ENCODE measurements around the gene BBS12. TPM values are rescaled to one million over a fixed set of nuclear protein-coding genes. Genes with fewer than 3 reads are reported as not detected.
A peak's percentile ranks its signal among the peaks of the same experiment; 100 is the strongest.

Gene BBS12
- total and polyA plus RNA-seq, 2 experiments from 2014 or later: 3.0 to 4.7 TPM

- Histone ChIP-seq H3K27ac (no peak overlapping the region), H3K4me2 (no peak overlapping the region), H3K4me3 (no peak overlapping the region), H3K9me3 (ENCODE audit: low read depth) (no peaks in the 10 kb centered on the region), H3K4me1 (ENCODE audit: insufficient read depth) (no peaks in the 10 kb centered on the region), H3K79me2 (no peaks in the 10 kb centered on the region), H3K27me3 (no peaks in the 10 kb centered on the region), H3K36me3 (replicated peaks; ENCODE audit: insufficient read depth, low read depth) (no peaks in the 10 kb centered on the region), H4K20me1 (ENCODE audit: insufficient read depth, poor library complexity, severe bottlenecking) (no peaks in the 10 kb centered on the region), H3K9me2 (replicated peaks; ENCODE audit: insufficient read depth) (no peaks in the 10 kb centered on the region), H2AFZ (no peak overlapping the region)
- no peak for DNase-seq (ENCODE audit: low spot score)
- TF ChIP-seq, protein P1, sequence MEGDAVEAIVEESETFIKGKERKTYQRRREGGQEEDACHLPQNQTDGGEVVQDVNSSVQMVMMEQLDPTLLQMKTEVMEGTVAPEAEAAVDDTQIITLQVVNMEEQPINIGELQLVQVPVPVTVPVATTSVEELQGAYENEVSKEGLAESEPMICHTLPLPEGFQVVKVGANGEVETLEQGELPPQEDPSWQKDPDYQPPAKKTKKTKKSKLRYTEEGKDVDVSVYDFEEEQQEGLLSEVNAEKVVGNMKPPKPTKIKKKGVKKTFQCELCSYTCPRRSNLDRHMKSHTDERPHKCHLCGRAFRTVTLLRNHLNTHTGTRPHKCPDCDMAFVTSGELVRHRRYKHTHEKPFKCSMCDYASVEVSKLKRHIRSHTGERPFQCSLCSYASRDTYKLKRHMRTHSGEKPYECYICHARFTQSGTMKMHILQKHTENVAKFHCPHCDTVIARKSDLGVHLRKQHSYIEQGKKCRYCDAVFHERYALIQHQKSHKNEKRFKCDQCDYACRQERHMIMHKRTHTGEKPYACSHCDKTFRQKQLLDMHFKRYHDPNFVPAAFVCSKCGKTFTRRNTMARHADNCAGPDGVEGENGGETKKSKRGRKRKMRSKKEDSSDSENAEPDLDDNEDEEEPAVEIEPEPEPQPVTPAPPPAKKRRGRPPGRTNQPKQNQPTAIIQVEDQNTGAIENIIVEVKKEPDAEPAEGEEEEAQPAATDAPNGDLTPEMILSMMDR (IDR thresholded peaks at IDR 0.05; ENCODE audit: poor library complexity): no peak
- no peak for TF ChIP-seq EZH2phosphoT487 (IDR thresholded peaks at IDR 0.05; ENCODE audit: low read depth, severe bottlenecking, unreplicated experiment)
- TF ChIP-seq EZH2 (IDR thresholded peaks at IDR 0.05; ENCODE audit: borderline replicate concordance): no peak
- WGBS (ENCODE audit: low lambda C conversion rate, missing lambda C conversion rate): 46% methylated on average over 4 of the region's 4 CpGs
These were observed 23.2 kb downstream of the BBS12 start for GRCh38 chr4:122755675-122756074.

- H3K9me3 ChIP-seq (ENCODE audit: low read depth): no peaks in the 10 kb centered on the region
- no peak overlapping the region for H3K4me2 ChIP-seq
- no peaks in the 10 kb centered on the region for H4K20me1 ChIP-seq (ENCODE audit: insufficient read depth, poor library complexity, severe bottlenecking)
- H3K79me2 ChIP-seq: no peaks in the 10 kb centered on the region
- H3K9me2 ChIP-seq (replicated peaks; ENCODE audit: insufficient read depth): no peaks in the 10 kb centered on the region
- H3K27ac ChIP-seq: no peak overlapping the region
- DNase-seq (ENCODE audit: low spot score): peak; percentile 67
- no peak overlapping the region for H2AFZ ChIP-seq
- WGBS (ENCODE audit: low lambda C conversion rate, missing lambda C conversion rate): 39% methylated on average over 2 of the region's 2 CpGs
- H3K27me3 ChIP-seq: no peaks in the 10 kb centered on the region
- H3K4me1 ChIP-seq (ENCODE audit: insufficient read depth): no peaks in the 10 kb centered on the region
- H3K4me3 ChIP-seq: no peak overlapping the region
- TF ChIP-seq EZH2phosphoT487 (IDR thresholded peaks at IDR 0.05; ENCODE audit: low read depth, severe bottlenecking, unreplicated experiment): no peak
- TF ChIP-seq, protein P1 (IDR thresholded peaks at IDR 0.05; ENCODE audit: poor library complexity): peak; percentile 75
- no peaks in the 10 kb centered on the region for H3K36me3 ChIP-seq (replicated peaks; ENCODE audit: insufficient read depth, low read depth)
These were observed 25.5 kb downstream of the BBS12 start for GRCh38 chr4:122758033-122758432.

DNA sequence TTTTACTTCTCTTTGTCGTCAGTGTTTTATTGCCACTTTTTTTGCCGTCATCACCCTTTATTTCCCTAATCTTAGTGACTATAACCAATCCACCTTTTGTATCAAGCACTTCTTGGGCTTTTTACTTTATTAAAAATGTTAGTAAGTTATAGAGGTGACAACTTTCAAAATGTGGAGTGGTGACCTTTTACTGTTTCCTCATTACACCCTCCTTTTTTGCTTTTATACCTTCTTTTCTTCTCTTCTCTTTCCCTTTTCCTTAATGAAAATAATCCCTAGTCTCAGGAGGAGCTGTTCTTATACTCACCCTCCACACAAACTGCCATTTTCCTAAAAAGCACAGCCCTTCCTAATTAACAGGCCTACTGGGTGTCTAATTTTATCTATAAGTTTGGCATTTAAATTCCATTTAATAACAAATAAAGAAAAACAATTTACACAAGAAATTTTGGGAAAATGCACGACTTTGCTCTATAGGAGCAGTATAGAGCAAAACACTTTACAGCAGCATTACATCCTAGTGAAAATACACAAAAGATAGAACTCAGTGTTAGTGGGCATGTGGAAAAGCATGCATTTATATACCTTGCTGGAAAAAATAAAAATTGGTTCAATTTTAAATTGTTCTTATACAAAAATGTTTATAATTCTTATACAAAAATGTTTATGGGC lies 27.3 kb downstream of the BBS12 start:
- H2AFZ ChIP-seq: no peak overlapping the region

More for the DNA sequence above, 27.3 kb downstream of the BBS12 start:
- Histone ChIP-seq H3K79me2 (no peaks in the 10 kb centered on the region), H3K4me2 (no peak overlapping the region), H3K27ac (no peak overlapping the region), H3K9me3 (ENCODE audit: low read depth) (no peaks in the 10 kb centered on the region), H3K27me3 (no peaks in the 10 kb centered on the region), H3K4me3 (no peak overlapping the region), H3K36me3 (replicated peaks; ENCODE audit: insufficient read depth, low read depth) (no peaks in the 10 kb centered on the region), H3K4me1 (ENCODE audit: insufficient read depth) (peaks cover 7% of the 10 kb centered on the region), H4K20me1 (ENCODE audit: insufficient read depth, poor library complexity, severe bottlenecking) (no peaks in the 10 kb centered on the region), H3K9me2 (replicated peaks; ENCODE audit: insufficient read depth) (no peaks in the 10 kb centered on the region)
- WGBS (ENCODE audit: low lambda C conversion rate, missing lambda C conversion rate): 60% methylated on average over 3 of the region's 3 CpGs
- no peak for DNase-seq (ENCODE audit: low spot score)
- TF ChIP-seq EZH2 (IDR thresholded peaks at IDR 0.05; ENCODE audit: borderline replicate concordance): no peak
- TF ChIP-seq, protein P1 (IDR thresholded peaks at IDR 0.05; ENCODE audit: poor library complexity): peak; percentile 31
